Measurements from ENCODE around the gene ZC3H8.
"Not testable (repeated sequence)": the region's sequence is repeated elsewhere in the genome, so short reads cannot be mapped to it uniquely, and the experiment has no call there.

Gene ZC3H8

DNA sequence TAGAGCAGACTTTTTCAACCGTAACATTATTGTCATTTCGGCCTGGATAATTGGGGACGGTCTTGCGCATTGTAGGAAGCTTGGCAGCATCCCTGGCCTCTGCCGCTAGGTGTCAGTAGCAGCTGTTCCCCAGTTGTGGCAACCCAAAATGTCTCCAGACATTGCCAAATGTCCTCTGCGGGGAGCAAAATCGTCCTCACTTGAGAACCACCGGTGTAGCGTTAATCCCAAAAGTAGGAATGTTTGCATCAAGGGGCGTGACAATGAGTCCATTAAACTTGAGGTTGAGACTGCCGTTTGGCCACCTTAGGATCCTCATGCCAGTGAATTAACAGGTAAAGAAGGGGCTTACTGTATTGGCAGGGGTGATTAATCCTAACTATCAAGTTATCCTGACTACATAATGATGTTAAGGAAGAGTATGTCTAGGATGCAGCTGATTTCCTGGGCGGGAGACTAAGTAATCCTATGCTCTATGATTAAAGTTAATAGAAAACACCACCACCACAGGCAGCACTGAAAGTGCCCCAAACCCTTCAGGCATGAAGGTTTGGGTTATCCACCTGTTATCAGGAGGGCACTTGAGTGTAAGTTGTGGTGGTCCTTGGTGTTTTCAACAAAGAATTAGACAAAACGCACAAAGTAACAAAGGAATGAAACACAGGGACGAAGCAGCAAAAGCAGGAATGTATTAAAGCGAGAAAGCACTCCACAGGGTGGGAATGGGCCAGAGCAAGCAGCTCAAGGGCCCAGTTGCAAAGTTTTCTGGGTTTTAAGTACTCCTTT lies 4.9 kb upstream of the ZC3H8 start:
- DNase-seq (ENCODE audit: low read depth in 3 of 3) = peak; percentile 62 to 84 (median 73)

DNA sequence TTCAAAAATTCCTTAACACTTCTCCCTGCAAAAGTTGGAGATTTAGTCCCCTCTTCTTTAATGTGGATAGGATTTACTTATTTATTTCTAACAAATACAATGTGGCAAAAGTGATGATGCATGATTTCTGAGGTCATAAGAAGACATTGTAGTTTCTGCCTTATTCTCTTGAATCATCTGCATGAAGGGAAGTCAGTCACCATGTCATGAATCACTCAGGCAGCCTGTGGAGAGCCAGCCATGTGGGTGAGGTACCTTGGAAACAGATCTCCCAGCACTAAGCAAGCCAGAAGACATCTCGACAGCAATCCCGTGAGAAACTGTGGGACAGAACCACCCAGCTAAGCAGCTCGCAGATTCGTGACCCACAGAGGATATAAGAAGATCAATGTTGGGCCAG lies 2.7 kb upstream of the ZC3H8 start:
- DNase-seq (ENCODE audit: low read depth in 3 of 3) = no peak

DNA sequence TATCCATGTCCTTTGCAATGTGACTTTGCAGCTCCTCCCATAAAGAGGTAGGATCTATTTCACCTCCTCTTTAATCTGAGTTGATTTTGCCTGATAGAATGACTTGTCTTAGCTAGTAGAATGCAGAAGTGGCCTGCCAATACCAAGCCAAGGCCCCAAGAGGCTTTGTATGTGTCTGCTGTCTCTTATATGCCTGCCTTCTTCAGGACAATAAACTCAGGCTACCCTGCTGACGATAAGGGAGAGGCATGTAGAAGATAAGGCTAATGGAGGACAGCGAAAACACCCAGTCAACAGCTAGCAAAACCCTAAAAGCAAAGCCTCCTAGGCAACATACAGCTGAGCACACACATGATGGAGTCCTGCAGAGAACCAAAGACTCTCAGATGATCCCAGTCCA lies 1.8 kb upstream of the ZC3H8 start:
- no peak for DNase-seq (ENCODE audit: low read depth in 3 of 3)

DNA sequence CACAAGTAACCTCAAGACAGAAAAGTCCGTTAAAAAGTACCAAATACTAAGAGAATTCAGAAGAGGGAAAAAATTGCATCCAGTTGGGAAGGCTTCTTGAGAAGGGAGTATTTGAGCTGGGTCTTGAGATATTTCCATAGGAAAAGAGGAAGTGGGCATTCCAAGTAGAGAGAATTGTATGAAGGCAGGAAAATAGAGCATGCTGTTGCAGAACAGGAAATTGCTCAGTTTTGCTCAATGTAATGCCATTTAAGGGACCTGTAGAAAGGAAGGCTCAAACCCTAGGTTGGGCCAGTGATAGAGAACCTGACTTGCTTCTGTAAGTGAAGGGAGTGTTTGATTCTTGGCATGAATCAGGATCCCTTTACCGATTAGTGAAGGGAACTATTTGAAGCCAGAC lies 1.0 kb upstream of the ZC3H8 start:
- no peak for DNase-seq (ENCODE audit: low read depth in 3 of 3)

DNA sequence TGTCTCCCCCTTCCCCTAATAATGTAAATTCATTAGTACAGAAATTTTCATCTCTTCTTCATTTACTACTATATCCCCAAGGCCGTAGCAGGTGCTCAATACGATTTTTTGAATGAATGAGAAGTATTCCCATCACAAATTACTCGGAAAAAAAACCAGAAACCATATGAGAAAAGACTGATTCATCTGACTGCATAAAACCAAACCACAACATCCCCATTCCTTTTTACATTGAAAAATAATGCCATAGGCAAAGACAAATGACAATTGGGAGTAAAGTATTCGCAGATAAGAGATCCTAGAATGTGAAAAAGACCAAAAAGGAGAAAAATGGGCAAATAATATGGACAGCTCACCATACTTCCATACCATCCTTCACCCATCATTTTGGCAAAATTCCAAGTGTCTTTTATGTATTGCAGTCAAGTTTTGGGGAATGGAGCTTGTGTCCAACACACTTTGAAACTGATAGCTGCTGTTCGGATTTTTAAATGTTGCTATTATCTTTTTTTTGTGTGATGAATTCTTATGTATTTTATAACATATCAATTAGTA lies 1.5 kb downstream of the ZC3H8 start:
- DNase-seq (ENCODE audit: low read depth in 3 of 3) = no peak

DNA sequence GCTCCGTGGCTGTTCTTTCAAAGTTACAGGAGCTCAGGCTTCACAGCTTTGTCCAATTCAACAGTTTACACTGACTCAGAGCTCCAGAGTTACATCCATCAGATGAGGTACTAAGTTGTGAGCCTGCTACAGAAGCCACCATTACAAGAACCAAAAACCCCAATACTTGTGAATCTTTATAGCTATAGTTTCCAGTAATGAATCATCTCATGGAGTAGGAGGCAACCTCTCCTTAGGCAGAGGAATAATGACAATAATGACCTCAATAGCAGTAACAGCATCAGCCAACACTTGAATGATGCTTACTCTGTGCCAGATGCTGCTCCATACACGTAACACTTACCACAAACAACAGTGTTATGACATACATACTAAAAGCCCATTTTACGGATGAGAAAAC lies 3.6 kb downstream of the ZC3H8 start:
- no peak for DNase-seq (ENCODE audit: low read depth in 3 of 3)

DNA sequence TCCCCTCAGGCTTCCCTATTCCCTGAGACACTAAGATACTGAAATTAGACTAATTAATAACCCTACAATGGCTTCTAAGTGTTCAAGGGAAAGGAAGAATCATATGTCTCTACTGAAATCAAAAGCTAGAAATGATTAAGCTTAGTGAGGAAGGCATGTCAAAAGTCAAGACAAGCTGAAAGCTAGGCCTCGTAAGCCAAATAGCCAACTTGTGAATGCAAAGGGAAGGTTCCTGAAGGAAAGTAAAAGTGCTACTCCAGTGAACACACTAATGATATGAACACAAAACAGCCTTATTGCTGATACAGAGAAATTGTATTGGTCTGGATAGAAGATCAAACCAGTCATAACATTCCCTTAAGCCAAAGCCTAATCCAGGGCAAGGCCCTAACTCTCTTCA lies 10.0 kb downstream of the ZC3H8 start:
- no peak for DNase-seq (ENCODE audit: low read depth in 3 of 3)

DNA sequence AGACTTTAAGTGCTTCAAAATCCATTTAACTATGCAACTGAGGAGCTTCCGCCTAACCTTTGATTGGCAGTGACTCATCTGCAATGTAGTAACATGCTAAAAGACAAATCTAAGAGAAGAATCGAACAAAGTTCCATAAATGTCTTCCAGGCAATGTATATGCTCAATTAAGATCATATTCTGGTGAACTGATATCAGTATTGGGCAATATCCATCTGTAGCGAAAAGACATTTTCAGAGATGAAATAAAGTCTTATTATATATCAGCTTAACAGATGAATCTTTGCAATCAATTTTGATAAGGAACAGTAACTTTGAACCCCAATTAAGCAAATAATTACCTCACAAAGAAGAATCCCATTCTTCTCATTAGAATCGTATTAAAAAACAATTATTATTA lies 11.6 kb downstream of the ZC3H8 start:
- no peak for DNase-seq (ENCODE audit: low read depth in 3 of 3)

DNA sequence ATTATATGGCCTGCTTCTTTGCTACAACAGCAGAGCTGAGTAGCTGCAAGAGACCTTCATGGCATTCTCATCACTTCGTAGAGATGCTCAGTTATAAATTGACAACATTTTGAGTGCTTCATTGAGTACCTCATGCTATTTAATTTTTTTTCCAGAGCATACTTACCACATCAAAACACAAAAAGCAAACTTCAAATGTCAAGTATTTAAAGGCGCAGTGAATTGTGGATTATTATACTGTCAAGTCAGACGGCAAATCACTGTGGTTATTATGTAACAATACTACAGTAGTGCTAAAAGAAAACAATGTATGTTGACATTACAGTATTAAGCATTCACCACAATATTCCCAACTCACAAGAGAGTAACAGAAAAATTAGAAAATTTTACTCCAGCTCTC lies 12.5 kb downstream of the ZC3H8 start:
- DNase-seq (ENCODE audit: low read depth in 3 of 3) = no peak

DNA sequence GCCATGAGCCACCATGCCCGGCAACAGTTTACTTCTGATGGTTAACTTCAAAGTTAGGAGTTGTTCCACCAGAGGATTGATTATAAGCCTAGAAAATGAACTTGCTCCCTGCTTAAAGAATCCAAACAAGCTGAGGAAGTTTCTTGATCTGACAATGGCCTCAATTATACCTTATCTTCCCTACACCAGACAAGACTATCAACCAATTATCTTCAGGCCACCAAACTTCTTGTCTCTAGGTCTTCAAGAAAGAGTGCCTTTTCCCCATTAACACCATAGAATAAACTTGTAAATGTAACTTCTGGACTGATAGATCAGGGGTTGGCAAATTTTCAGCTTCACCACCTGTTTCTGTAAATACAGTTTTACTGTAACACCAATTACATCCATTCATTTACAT lies 15.0 kb downstream of the ZC3H8 start:
- DNase-seq (ENCODE audit: low read depth in 3 of 3) = no peak

DNA sequence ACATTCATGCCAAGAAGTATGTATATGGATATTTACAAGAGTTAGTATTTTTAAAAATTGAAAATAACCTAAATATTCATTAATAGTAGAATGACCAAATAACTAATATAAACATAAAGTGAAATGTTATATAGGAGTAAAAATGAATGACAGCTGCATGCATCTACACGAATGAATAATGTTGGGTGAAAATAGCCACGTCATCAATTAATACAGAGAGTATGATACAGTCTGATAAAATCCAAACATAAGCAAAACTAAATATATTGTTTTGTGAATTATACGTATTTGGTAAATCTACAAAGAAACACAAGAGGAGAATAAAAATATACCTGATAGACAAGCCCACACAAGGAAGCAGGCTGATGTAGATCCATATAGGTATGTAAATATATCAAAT lies 24.5 kb downstream of the ZC3H8 start:
- no peak for DNase-seq (ENCODE audit: low read depth in 3 of 3)

DNA sequence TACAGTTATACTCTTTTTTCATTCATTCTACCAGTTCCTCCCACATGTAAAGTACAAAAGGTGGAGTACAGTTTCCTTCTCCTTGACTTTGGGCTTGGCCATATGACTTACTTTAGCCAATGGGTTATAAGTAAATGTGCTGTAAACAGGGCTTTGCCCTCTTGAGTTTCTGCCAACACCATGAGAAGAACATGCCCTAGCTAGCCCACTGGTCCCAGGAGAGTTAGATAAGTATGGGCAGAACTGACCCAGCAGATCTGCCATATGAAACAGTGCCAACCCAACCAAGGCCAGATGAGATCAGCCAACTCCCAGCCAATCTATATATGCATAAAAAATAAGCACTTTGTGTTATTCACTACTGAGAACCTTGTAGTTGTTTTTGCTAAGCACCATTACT lies 25.5 kb downstream of the ZC3H8 start:
- DNase-seq (ENCODE audit: low read depth in 3 of 3) = no peak

DNA sequence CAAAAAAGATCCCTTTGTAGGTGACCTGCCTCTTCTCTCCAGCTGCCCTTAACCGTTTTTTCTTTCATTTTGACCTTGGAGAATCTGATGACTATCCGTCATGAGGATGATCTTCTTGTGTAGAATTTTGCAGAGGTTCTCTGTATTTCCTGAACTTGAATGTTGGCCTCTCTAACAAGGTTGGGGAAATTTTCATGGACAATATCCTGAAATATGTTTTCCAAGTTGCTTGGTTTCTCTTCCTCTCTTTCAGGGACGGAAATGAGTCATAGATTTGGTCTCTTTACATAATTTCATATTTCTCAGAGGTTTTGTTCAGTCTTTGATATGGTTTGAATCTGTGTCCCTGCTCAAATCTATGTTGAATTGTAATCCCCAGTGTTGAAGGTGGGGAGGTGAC lies 34.0 kb downstream of the ZC3H8 start:
- DNase-seq (ENCODE audit: low read depth in 3 of 3) = no peak

DNA sequence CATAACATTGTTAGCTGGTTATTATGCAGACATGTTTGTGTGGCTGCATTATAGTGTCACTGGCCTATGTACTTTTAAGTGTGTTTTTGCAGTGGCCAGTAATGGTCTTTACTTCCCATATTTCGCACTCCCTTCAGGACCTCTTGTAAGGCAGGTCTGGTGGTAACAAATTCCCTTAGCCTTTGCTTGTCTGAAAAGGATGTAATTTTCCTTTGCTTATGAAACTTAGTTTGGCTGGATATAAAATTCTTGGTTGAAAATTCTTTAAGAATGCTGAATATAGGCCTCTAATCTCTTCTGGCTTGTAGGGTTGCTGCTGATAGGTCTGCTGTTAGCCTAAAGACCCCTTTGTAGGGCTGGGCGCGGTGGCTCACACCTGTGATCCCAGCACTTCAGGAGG lies 34.7 kb downstream of the ZC3H8 start:
- DNase-seq (ENCODE audit: low read depth in 3 of 3) = no peak

DNA sequence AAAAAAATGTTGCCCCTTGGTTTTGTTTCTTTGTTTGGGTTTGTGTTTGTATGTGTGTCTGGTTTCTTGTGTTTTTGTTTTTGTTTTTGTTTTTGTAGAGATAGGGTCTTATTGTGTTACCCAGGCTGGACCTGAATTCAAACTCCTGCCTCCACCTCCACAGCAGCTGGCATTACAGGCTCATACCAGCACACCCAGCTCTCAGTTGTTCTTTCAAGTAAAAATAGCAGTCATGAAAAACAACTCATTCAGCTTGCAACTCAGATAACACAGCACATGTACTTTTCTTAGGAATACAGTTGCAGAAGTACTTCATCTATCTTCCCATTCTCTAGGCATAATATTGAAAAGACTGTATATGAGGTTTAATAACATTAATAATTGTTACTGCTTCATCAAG lies 37.0 kb downstream of the ZC3H8 start:
- no peak for DNase-seq (ENCODE audit: low read depth in 3 of 3)

DNA sequence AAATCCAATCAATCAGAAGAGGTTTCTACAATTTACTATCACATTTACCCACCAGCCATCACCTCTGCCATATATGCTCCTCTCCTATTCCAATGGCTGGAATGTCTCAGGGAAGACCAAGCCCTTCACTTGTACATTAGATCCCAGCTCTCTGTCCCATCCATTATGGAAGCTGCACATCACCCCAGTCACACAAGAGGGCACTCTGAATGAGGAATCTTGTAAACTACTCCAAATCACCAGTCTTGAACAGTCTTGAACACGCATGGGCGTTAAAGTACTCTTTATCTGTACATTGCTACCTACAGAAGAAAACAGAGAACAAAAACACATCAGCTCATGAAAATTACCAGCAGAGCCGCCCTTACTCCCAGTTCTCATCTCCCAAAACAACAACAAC lies 38.7 kb downstream of the ZC3H8 start:
- DNase-seq (ENCODE audit: low read depth in 3 of 3) = no peak

DNA sequence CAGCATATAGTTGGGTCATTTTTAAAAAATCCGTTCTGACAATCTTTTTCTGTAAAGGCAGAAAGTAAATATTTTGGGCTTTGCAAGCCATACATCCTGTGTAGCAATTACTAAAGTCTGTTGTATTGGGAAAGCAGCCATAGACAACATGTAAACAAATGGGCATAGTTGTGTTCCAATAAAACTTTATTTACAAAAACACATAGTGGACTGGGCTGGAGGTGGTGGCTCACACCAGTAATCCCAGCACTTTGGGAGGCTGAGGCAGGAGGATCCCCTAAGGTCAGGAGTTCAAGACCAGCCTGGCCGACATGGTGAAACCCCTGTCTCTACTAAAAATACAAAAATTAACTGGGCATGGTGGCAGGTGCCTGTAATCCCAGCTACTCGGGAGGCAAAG lies 46.9 kb downstream of the ZC3H8 start:
- DNase-seq (ENCODE audit: low read depth in 3 of 3) = not testable (repeated sequence)

DNA sequence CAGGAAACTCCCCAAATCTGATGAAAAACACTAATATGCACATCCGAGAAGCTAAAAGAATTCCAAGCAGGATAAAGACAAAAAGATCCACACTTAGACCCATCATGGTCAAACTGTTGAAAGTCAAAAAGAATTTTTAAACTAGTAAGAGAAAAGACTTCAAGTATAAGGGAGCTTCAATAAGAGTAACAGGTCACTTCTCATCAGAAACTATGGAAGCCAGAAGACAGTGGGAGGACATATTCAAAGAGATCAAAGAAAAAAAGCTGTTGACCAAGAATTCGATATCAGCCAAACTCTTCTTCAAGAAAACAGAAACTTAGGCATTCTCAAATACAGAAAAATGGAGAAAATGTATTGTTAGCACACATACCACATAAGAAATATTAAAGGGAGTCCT lies 50.4 kb downstream of the ZC3H8 start:
- DNase-seq (ENCODE audit: low read depth in 3 of 3) = no peak

DNA sequence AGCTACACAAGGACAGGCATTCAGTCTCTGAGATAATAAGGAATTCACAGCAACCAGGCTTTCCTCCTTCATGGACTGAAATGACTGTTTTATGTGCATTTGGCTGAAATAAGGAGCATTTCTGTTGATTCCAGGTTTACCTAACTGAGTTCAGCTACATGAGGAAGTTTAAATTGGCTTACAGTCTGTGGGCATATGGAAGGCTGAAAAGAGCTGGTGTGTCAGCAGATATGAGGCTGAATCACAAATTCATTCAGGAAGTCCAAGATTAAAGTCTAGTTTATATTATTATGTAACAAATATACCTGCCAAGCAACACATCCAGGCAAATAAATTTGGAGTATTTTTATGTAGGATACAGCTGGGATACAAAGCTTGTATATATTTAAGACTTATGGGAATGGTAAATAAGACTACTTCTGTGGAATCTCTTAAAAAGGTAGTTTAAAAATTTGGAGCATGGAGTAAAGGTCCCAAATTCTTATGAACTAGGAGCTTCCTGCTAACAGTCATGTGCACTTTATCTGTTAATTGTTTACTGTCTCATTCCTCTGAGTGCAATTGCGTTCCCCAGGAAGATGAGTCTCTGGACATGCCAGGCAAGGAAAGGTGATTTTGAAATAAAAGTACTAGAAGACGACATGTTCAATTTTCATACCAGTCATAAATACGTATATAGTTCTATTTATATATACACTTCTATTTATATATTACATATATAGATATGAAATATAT lies 53.0 kb downstream of the ZC3H8 start:
- DNase-seq (ENCODE audit: low read depth in 3 of 3) = no peak

DNA sequence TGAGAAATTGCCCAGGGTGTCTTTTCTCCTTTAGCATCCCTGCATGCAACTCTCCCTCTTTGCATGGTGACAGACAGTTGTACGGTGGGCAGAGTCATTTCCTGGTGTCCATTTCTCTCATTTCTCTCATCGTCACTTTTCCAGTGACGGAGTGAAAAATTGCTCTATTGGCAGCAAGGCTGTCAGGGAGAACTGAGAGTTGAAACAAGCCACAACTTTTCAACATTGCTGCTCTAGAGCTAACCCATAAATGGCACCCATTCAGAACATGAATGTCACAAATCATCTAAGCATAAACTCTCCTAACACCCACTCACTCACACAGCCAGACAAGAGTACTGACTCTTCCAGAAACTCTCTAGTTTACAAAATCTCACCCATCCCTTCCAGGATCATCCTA lies 55.7 kb downstream of the ZC3H8 start:
- DNase-seq (ENCODE audit: low read depth in 3 of 3) = no peak

DNA sequence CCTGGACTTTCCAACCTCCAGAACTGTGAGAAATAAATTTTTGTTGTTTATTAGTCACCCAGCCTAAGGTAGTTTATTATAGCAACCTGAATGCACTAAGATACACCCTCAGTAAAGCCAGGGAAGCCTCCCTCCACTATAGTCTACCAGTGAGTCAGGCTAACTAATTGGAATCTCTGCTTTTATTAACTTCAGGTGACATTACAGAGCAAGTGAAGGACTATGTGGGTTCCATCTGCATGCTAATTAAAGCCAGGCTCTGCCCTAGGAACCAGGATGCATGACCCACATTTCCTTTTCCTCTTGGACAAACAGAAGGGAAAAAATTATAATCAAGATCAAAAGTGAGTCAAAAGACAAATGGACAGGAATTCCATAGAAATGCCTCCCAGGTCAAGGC lies 56.1 kb downstream of the ZC3H8 start:
- DNase-seq (ENCODE audit: low read depth in 3 of 3) = no peak

DNA sequence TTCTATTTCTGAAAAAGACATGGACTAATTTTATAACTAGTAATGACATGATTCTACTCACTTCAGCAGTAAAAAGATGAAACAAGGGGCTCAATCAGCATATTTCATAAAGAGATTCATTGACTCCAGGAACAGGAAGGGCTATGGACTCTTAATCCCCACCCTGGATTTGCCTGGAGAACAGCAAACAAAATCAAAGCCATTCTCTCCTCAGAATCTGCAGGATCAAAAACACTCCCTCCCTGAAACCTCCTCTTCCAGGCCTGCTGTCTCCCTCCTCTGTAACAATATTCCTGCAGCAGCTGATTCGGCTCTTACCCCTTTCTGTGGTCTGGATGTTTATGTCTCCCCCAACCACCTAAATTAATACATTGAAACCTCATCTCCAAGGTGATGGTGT lies 57.0 kb downstream of the ZC3H8 start:
- DNase-seq (ENCODE audit: low read depth in 3 of 3) = no peak

DNA sequence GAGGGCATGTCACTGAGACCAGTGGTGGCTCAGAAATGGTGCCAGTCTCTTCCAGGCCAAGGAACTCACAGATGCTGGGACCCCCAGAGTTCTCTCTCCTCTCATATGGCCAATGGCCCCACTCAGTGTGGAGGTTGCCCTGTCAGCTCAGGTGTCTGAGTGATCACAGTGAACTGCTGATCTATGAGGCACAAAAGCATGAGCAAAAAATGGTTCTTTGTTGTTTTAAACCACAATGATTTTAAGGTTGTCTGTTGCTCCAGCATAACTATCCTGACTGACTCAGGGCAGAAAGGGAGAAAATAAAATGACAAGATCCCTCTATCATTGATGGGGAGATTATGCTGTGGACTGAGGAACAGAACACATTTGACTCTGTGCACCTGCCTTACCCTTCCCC lies 58.9 kb downstream of the ZC3H8 start:
- no peak for DNase-seq (ENCODE audit: low read depth in 3 of 3)

Data from stimulated activated CD4-positive, alpha-beta T cell treated with anti-CD3 and anti-CD28 coated beads, TNF-alpha, amount 100 ng/mL, for 24 hours (primary cell).